Activated T-cell treated with anti-CD3 and anti-CD28 coated beads for 24 hours (primary cell): ENCODE results near the gene DNASE1L1.

Experiments
- DNase-seq: peaks from one replicate; pipeline ENCODE4 v3.0.0-alpha.2; 2020; ENCODE audit warnings: low read depth

Gene DNASE1L1

GRCh38 chrX:154436374-154436982, 27.4 kb upstream of the DNASE1L1 start:
- peak; percentile 16 for DNase-seq

GRCh38 chrX:154435171-154435733, 26.2 kb upstream of the DNASE1L1 start:
- DNase-seq, result no peak

GRCh38 chrX:154434394-154435168, 25.5 kb upstream of the DNASE1L1 start:
- DNase-seq, result no peak

GRCh38 chrX:154433605-154434004, 24.6 kb upstream of the DNASE1L1 start:
- no peak for DNase-seq

GRCh38 chrX:154432210-154432609, 23.2 kb upstream of the DNASE1L1 start:
- DNase-seq, result no peak

GRCh38 chrX:154431341-154431740, 22.3 kb upstream of the DNASE1L1 start:
- no peak for DNase-seq

GRCh38 chrX:154430916-154431315, 21.9 kb upstream of the DNASE1L1 start:
- DNase-seq, result no peak

GRCh38 chrX:154430479-154430878, 21.4 kb upstream of the DNASE1L1 start:
- no peak for DNase-seq

GRCh38 chrX:154429711-154430110, 20.7 kb upstream of the DNASE1L1 start:
- DNase-seq, result no peak

GRCh38 chrX:154428176-154429171, 19.4 kb upstream of the DNASE1L1 start, which contains the start of gene ATP6AP1:
ATP6AP1 (plus strand) TSS chrX:154428677; CDS start chrX:154428693, 16 bp downstream.
- peak; percentile 81 for DNase-seq

- no peak for DNase-seq
Measured at GRCh38 chrX:154426916-154427770, 18.1 kb upstream of the DNASE1L1 start.

- no peak for DNase-seq
Measured at GRCh38 chrX:154420402-154420756, 11.3 kb upstream of the DNASE1L1 start.

GRCh38 chrX:154419688-154420401, 10.8 kb upstream of the DNASE1L1 start:
- DNase-seq, result no peak

- DNase-seq, result no peak
Measured at GRCh38 chrX:154419189-154419588, 10.1 kb upstream of the DNASE1L1 start.

- DNase-seq, result no peak
Measured at GRCh38 chrX:154417157-154417556, 8.1 kb upstream of the DNASE1L1 start.

GRCh38 chrX:154413142-154413541, 4.1 kb upstream of the DNASE1L1 start:
- DNase-seq, result no peak

GRCh38 chrX:154412468-154412867, 3.4 kb upstream of the DNASE1L1 start:
- no peak for DNase-seq

- peak; percentile 53 for DNase-seq
Measured at GRCh38 chrX:154411981-154412340, 2.9 kb upstream of the DNASE1L1 start.

- DNase-seq, result no peak
Measured at GRCh38 chrX:154408659-154409221, 314 bp downstream of the DNASE1L1 start.

GRCh38 chrX:154404625-154405192, 4.3 kb downstream of the DNASE1L1 start:
- no peak for DNase-seq
